Kidney epithelial cell (primary cell): Measurements from ENCODE around the gene CA5A. TPM values are rescaled to one million over a fixed set of nuclear protein-coding genes. Genes with fewer than 3 reads are reported as not detected.
A peak's percentile ranks its signal among the peaks of the same experiment; 100 is the strongest.

ENCODE experiments used
- DNase-seq: peaks from one replicate; pipeline ENCODE4 v3.0.0-alpha.2; 2010; ENCODE audit warnings: low read depth
- H3K27me3 ChIP-seq: 2 replicates; pipeline ENCODE4 v1.6.0; 2011; ENCODE audit warnings: low read length; ENCODE audit not compliant: control insufficient read depth, insufficient read depth
- H3K36me3 ChIP-seq: 2 replicates; pipeline ENCODE4 v1.5.1; 2011; ENCODE audit warnings: low read length; ENCODE audit not compliant: control insufficient read depth, insufficient read depth
- H3K4me3 ChIP-seq: 2 replicates; pipeline ENCODE4 v1.5.1; 2011; ENCODE audit warnings: low read depth, mild to moderate bottlenecking, control low read depth, low read length
- total RNA-seq: library from RNA; depleted of rRNA; stranded (reverse); fragments of >200 nt; gene quantifications from 2 replicates; pipeline ENCODE4 v1.2.3, GENCODE V29; 2015
- TF ChIP-seq, protein P1 (sequence below): IDR thresholded peaks from 2 replicates; pipeline ENCODE4 v1.5.1; 2011; ENCODE audit warnings: mild to moderate bottlenecking, moderate library complexity, low read length, control low read depth, inconsistent platforms; ENCODE audit not compliant: insufficient read depth, poor library complexity, severe bottlenecking

Gene CA5A
- total RNA-seq, 1 donor from 2014 or later = not detected

DNA sequence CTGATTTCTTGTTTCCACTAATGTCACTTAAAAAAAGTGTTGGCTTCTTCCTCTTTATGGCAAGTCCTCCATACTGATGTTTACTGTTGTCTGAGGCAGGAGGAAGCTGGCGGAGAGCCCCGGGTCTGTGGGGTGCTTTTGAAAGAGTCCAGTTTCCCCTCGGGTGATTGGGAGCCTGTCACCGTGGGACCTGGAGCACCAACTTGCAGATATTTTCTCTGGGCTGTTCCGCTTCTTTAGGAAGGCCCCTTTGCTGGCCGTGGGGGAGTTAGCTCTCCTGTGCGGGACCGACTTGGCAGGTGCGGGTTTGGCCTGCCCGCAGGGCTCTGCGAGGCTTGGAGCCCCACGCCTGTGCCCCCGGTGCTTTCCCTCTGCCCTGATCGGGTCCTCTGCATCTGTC, 18.0 kb upstream of the CA5A start:
- TF ChIP-seq, protein P1, sequence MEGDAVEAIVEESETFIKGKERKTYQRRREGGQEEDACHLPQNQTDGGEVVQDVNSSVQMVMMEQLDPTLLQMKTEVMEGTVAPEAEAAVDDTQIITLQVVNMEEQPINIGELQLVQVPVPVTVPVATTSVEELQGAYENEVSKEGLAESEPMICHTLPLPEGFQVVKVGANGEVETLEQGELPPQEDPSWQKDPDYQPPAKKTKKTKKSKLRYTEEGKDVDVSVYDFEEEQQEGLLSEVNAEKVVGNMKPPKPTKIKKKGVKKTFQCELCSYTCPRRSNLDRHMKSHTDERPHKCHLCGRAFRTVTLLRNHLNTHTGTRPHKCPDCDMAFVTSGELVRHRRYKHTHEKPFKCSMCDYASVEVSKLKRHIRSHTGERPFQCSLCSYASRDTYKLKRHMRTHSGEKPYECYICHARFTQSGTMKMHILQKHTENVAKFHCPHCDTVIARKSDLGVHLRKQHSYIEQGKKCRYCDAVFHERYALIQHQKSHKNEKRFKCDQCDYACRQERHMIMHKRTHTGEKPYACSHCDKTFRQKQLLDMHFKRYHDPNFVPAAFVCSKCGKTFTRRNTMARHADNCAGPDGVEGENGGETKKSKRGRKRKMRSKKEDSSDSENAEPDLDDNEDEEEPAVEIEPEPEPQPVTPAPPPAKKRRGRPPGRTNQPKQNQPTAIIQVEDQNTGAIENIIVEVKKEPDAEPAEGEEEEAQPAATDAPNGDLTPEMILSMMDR = no peak
- H3K27me3 ChIP-seq = no peaks in the 10 kb centered on the region
- no peak overlapping the region for H3K4me3 ChIP-seq
- no peaks in the 10 kb centered on the region for H3K36me3 ChIP-seq
- no peak for DNase-seq

DNA sequence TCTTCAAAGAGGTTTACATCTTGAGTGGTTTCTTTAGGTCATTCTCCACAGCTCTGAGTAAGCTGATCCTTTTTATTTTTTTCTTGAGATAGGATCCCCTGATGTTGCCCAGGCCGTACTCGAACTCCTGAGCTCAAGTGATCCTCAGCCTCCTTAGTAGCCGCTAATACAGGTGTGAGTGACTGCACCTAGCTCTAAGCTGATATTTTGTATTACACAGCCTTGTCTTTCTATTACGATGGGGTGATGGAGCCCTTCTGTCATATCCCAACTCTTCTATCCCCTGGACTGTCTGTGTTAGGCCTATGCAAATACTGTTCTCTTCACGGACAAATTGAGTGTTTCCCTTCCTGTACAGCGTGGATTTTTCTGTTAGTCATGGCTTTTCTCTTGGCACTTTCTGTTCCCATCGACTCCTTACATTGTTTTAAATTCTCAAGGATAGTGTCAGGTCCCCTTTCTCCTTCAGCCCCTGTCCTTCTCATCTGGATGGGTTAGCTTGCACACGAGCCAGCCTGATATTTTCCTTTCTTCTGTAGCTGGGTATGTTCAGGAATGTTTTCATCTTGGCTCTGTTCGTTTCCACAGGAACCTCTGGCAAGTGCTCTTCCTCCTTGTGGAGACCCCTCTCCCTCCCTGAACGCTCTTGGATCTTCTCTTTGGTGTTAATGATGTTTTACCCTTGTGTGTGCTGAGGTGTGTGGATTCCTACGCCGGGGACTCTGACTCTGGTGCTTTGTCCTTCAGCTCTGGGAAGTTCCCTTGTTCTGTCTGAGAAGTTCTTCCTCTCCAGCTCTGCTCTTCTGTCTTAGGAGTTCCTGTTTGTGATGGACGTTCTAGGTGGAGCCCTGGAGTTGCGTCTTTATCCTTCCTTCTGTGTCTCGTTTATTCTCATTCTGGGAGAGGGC, 17.2 kb upstream of the CA5A start:
- TF ChIP-seq, protein P1 = no peak
- DNase-seq = no peak
- Histone ChIP-seq H3K4me3 (no peak overlapping the region), H3K36me3 (no peaks in the 10 kb centered on the region), H3K27me3 (no peaks in the 10 kb centered on the region)

DNA sequence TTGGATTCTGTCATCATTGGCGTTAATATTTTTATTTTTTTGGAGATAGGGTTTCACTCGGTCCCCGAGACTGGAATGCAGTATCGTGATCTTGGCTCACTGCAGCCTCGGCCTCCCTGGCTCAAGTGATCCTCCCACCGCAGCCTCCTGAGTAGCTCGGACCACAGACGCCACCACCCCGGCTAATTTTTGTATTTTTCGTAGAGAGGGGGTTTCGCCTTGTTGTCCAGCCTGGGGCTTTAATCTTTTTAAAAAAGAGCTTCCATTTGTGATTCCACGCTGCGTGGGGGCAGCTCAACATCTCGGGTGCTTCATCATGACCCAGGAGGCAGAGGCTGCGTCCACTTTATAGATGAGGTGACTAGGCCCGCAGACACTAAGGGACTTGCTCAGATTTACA, 16.4 kb upstream of the CA5A start:
- H3K4me3 ChIP-seq = no peak overlapping the region
- no peaks in the 10 kb centered on the region for H3K27me3 ChIP-seq
- DNase-seq = no peak
- H3K36me3 ChIP-seq = no peaks in the 10 kb centered on the region
- TF ChIP-seq, protein P1 = no peak

DNA sequence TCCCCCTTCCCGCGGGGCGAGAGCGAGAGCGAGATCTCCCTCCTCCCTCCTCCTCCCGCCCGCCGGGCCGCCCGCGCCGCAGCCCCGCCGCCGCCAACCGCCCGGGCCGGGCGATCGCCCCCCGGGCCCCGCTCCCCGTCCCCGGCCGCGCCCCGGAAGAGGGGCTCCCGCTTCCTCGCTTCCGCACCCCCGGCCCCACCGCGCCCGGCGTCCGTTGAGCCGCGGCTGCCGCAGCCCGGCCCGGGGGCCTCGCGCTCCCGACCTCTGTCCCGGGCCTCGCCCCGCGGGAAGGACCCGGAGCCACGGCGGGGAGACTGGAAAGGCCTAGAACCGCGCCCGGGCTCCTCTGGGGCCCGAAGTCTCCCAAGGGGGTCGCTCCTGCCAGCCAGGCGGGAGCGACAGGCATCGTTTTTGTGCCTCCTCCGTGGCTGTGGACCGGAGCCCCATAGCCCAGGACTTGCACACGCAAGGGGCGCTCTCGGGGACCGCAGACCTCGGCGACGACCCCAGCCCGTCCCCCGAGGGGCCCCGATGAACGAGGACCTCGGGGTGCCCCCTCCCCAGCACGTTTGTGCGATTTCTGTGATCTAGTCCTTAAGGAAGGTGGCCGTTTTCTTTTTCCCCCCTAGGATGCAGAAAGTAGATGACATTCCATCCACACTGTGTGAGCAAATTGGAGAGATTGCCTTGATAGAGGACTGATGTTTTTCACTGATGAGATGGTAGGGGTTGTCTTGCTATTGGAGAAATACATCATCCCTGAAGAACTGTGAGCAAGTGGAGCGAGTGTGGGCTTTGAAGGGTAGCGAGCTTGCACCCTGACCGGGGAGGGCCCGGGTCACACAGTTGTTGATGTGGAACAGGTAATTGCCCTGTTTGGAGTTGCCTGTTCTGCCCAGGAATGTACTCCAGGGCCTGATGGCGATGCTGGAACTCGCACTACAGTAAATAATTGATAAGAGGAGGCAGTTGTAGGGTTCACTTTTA, 15.5 kb upstream of the CA5A start:
- TF ChIP-seq, protein P1 = peak; percentile 10
- no peak for DNase-seq
- peak overlapping the region; percentile 76 for H3K4me3 ChIP-seq
- H3K36me3 ChIP-seq = no peaks in the 10 kb centered on the region
- H3K27me3 ChIP-seq = no peaks in the 10 kb centered on the region

DNA sequence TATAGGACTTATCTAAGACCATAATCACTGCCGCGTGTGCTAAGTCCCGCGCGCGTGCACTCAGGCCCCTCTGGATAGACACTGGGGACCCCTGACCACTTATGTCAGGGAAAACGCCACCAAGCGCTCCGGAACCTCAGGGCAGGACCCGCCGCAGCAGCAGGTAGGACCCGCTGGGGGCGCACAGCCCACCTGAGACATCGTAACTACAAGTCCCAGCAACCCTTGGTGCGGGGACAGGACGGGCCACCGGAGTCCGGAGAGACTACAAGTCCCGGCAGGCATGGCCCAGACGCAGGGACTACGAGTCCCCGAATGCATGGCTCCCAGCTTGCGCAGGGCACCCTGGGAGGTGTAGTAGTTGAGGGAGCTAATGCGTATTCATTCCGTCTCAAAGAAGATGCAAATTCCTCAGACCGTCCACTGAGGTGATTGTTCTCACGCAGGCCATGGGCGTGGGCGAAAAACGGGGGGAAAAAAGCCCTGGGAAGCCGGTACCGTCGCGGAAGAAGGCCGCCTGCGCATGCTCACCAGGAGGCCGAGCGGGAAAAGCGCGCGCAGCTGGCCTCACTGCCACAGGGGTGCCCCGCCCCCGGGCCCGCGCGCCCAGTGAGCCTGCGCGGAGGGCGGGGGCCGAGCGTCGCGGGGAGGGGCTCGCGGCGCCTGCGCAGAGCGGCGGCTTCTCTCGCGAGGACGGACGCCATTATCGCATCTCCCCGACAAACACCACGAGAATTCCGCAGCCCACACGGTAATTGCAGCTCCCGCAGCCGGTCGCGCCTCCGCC, 14.6 kb upstream of the CA5A start, which contains the start of gene BANP:
Gene BANP, plus strand, starts transcription at position 670 of the 787 bp plus-strand sequence. CDS start 23,682 bp downstream, outside the sequence.
- Histone ChIP-seq H3K36me3 (no peaks in the 10 kb centered on the region), H3K4me3 (peak within 1 kb of the TSS; percentile 76), H3K27me3 (no peaks in the 10 kb centered on the region)
- DNase-seq = peak; percentile 99
- TF ChIP-seq, protein P1 = peak; percentile 56
